Peyer's patch (tissue), 4 donors: ENCODE measurements around the gene FSTL5. TPM values are rescaled to one million over a fixed set of nuclear protein-coding genes. Genes with fewer than 3 reads are reported as not detected.

ENCODE experiments used
- DNase-seq, 3 donors: peaks; one replicate each; pipeline ENCODE4 v3.0.0-alpha.2; 2017 to 2019
- H3K27ac ChIP-seq, 4 donors: fragments of 200-600 bp; sonication (generic); one replicate each; pipeline ENCODE4 v1.5.1; 2016 to 2019
- H3K27me3 ChIP-seq, 2 donors: fragments of 200-600 bp; sonication (generic); one replicate each; pipeline ENCODE4 v1.5.1; 2019
- H3K36me3 ChIP-seq, 3 donors: fragments of 200-600 bp; sonication (generic); one replicate each; pipeline ENCODE4 v1.5.1; 2016 to 2019
- H3K4me1 ChIP-seq, 4 donors: fragments of 200-600 bp; sonication (generic); one replicate each; pipeline ENCODE4 v1.5.1; 2016 to 2019
- H3K4me3 ChIP-seq, 4 donors: fragments of 200-600 bp; sonication (generic); 1 replicate in 3 of 4; 2 replicates in 1 of 4; pipeline ENCODE4 v1.5.1; 2016 to 2019; ENCODE audit warnings: mild to moderate bottlenecking in 1 of 4
- H3K9me3 ChIP-seq, 4 donors: fragments of 200-600 bp; sonication (generic); one replicate each; pipeline ENCODE4 v1.5.1; 2016 to 2019; ENCODE audit warnings: mild to moderate bottlenecking in 1 of 4
- CTCF ChIP-seq, 6 experiments: fragments of 450-650 bp in 4 of 6; fragments of 200-600 bp in 2 of 6; sonication (generic) in 1 of 6; IDR thresholded peaks; one replicate each; pipeline ENCODE4 v1.5.1; 2017 to 2019; ENCODE audit warnings: antibody characterized with exemption in 6 of 6, mild to moderate bottlenecking in 3 of 6, moderate library complexity in 1 of 6
- POLR2A ChIP-seq, 2 donors: fragments of 450-650 bp; IDR thresholded peaks; one replicate each; pipeline ENCODE4 v1.5.1; 2017; ENCODE audit warnings: antibody characterized with exemption in 2 of 2, mild to moderate bottlenecking in 2 of 2, moderate library complexity in 2 of 2
- total RNA-seq, 4 donors: library from RNA; depleted of rRNA; stranded (reverse); fragments of >200 nt; gene quantifications; one replicate each; pipeline ENCODE4 v1.1.0, GENCODE V29; 2016

The FSTL5 gene
- total RNA-seq, 4 donors from 2014 or later: 1.7 TPM; not detected in 3

- Histone ChIP-seq H3K36me3 (no peaks in the 10 kb centered on the region), H3K4me3 (no peak overlapping the region), H3K4me1 (no peaks in the 10 kb centered on the region), H3K27ac (no peak overlapping the region), H3K27me3 (no peaks in the 10 kb centered on the region), H3K9me3 (no peaks in the 10 kb centered on the region)
- no peak for TF ChIP-seq POLR2A (IDR thresholded peaks at IDR 0.05)
- no peak for TF ChIP-seq CTCF (IDR thresholded peaks at IDR 0.05)
- DNase-seq: no peak
These were observed 827.7 kb downstream of the FSTL5 start for GRCh38 chr4:161336016-161336530.
